Measurements from ENCODE around the gene FNDC11.

GRCh38 chr20:63544241-63544957 is 9.6 kb upstream of the FNDC11 start:
- TF ChIP-seq EZH2 (IDR thresholded peaks at IDR 0.05) = no peak
- no peak for TF ChIP-seq POLR2AphosphoS5 (IDR thresholded peaks at IDR 0.05; ENCODE audit: borderline replicate concordance, low read depth, low read length)
- TF ChIP-seq FOXP2 (optimal IDR thresholded peaks at IDR 0.05; ENCODE audit: control extremely low read depth, extremely low read length, insufficient read depth) = no peak

Measured in SK-N-MC (cell line).